BJ (cell line): Measurements from ENCODE around the gene CDC37. TPM values are rescaled to one million over a fixed set of nuclear protein-coding genes. Genes with fewer than 3 reads are reported as not detected.

ENCODE experiments used
- CTCF ChIA-PET: fragments of 350-600 bp; formaldehyde crosslinking; extraction: SDS; loops from one replicate; lab custom pipeline; 2021; ENCODE audit warnings: antibody characterized with exemption, inconsistent platforms; lab: Yijun Ruan, JAX
- POLR2A ChIA-PET: fragments of 300-600 bp; sonication (Branson Sonifier 250); formaldehyde crosslinking; extraction: SDS; loops from one replicate; lab custom pipeline; 2021; ENCODE audit warnings: antibody characterized with exemption; lab: Charles Lee
- DNase-seq: peaks from one replicate; pipeline ENCODE4 v3.0.0-alpha.2; 2011; ENCODE audit warnings: low read depth
- H3K27me3 ChIP-seq: 2 replicates; pipeline ENCODE4 v1.6.0; 2011; ENCODE audit warnings: low read length; ENCODE audit not compliant: control insufficient read depth, insufficient read depth
- H3K36me3 ChIP-seq: 2 replicates; pipeline ENCODE4 v1.5.1; 2011; ENCODE audit warnings: low read length; ENCODE audit not compliant: control insufficient read depth, insufficient read depth
- H3K4me3 ChIP-seq: 2 replicates; pipeline ENCODE4 v1.5.1; 2011; ENCODE audit warnings: low read depth, mild to moderate bottlenecking, control low read depth, low read length
- CTCF ChIP-seq: IDR thresholded peaks from 2 replicates; pipeline ENCODE4 v1.5.1; 2011; ENCODE audit warnings: low read depth, mild to moderate bottlenecking, control low read depth, inconsistent platforms, low read length, moderate library complexity; ENCODE audit not compliant: insufficient read depth
- polyA plus RNA-seq: library from polyadenylated mRNA; depleted of rRNA; stranded (reverse); fragments of >200 nt; gene quantifications from 2 replicates; pipeline ENCODE4 v1.2.3, GENCODE V29; 2011

The CDC37 gene
- polyA plus RNA-seq, 1 experiment = 429 TPM

DNA sequence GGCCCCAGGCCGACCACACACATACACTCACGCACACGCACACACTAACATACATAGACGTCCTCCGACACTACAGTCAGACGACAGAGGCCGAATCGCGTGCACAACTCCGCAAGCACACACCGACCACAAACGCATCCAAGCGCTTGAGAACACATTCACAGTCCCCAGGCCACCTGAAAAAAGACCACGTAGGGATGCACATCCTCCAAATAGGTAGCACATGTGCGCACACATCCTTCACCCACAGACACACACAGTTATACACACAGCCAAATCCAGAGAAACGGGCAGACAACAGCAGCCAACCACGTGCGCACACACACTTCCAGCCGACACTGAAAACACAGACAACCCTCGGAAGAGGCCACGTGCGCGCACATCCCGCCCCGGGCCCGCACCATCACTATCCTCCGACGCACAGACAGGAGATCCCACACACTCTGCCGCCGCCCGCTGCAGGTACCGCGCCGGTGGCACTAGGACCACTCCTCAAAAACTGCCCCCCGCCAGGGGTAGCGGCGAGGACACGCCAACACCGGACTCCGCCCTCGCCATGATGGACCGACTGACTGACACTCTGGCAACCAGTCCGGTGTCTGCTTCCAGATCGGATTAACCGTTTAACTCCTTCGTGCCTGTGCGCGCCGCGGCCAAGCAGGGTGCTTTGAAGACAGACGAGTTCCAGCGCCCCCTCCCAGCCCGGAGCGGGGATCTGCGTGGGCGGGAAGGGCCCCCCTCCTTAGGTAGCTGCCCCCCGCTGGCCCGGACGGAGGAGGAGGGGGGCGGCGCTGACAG is 16.5 kb upstream of the CDC37 start:
- POLR2A ChIA-PET = interaction anchor here (0.8 kb wide), 1 partner anchor 11 kb away, joined by 8 read pairs; no protein-coding TSS in a partner anchor
- DNase-seq = no peak
- Histone ChIP-seq H3K4me3 (0 out of 2 replicates have a peak overlapping the region, but pooled peaks have one; percentile 17), H3K36me3 (no peaks in the 10 kb centered on the region), H3K27me3 (peaks cover 34% of the 10 kb centered on the region)
- CTCF ChIA-PET = interaction anchor here (1.6 to 17.1 kb wide), 3 partner anchors 13 to 161 kb away, joined by 6 to 321 read pairs (median 24); partner anchors contain the start of genes CDC37 and ICAM1
- TF ChIP-seq CTCF = no peak

DNA sequence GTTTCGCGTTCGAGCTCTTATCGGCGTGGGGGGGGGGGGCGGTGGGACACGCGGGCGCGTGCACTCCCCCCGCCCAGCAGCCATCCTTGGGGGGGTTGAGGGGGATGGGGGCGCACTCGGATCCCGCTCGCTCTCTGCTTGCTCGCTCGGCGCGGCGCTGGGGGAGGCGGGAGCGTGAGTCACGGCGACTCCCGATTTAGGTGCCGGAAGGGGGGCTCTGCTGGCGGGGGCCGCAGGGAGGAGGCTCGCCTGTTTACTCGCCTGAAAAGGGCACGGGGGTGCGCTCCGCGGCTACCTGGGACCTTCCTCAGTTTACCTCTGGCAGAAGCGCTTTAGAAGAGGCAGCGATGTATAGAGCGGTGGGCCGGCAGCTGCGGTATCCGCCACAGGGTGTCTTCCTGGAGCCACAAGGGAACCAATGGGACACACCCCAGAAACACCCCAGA is 15.9 kb upstream of the CDC37 start:
- POLR2A ChIA-PET = interaction anchor here (0.8 kb wide), 1 partner anchor 11 kb away, joined by 8 read pairs; no protein-coding TSS in a partner anchor
- DNase-seq = no peak
- H3K36me3 ChIP-seq = no peaks in the 10 kb centered on the region
- CTCF ChIA-PET = interaction anchor here (0.6 to 17.1 kb wide), 4 partner anchors 13 to 160 kb away, joined by 4 to 321 read pairs (median 15); partner anchors contain the start of genes CDC37 and ICAM1
- peak overlapping the region; percentile 3 for H3K4me3 ChIP-seq
- TF ChIP-seq CTCF = no peak
- H3K27me3 ChIP-seq = peaks cover 34% of the 10 kb centered on the region

GRCh38 chr19:10418485-10419199 is 15.3 kb upstream of the CDC37 start:
- no peak for DNase-seq
- TF ChIP-seq CTCF = peak; percentile 27
- POLR2A ChIA-PET = interaction anchor here (0.8 to 1.2 kb wide), 2 partner anchors 10 to 13 kb away, joined by 8 read pairs; no protein-coding TSS in a partner anchor
- peaks cover 34% of the 10 kb centered on the region for H3K27me3 ChIP-seq
- peak overlapping the region; percentile 3 for H3K4me3 ChIP-seq
- CTCF ChIA-PET = interaction anchor here (0.6 to 17.1 kb wide), 11 partner anchors 9 to 160 kb away, joined by 3 to 321 read pairs (median 6); partner anchors contain the start of genes CDC37, ICAM1, ICAM5 and KRI1
- no peaks in the 10 kb centered on the region for H3K36me3 ChIP-seq

DNA sequence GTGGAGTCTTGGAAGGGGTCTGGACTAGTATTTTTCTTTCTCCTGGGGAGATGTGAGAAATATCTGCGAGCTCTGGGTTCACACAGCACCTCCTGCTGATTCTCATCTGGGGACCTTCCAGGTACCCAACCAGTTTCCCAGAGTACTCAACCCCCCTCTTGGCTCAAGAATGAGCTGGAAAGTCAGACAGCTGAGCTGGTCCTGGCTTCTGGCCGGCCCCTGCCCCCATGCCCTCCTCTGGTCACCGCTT is 14.8 kb upstream of the CDC37 start:
- DNase-seq = no peak
- H3K4me3 ChIP-seq = no peak overlapping the region

More for the DNA sequence above, 14.8 kb upstream of the CDC37 start:
- ChIA-PET CTCF (interaction anchor here (0.8 to 17.1 kb wide), 10 partner anchors 10 to 159 kb away, joined by 3 to 321 read pairs (median 6); partner anchors contain the start of genes CDC37, ICAM1, ICAM5 and KRI1), POLR2A (interaction anchor here (1.2 kb wide), 1 partner anchor 13 kb away, joined by 8 read pairs; no protein-coding TSS in a partner anchor)
- no peaks in the 10 kb centered on the region for H3K36me3 ChIP-seq
- H3K27me3 ChIP-seq = peaks cover 34% of the 10 kb centered on the region
- no peak for TF ChIP-seq CTCF
